Epithelial cell of umbilical artery (primary cell): Measurements from ENCODE around the gene ZFP69B. TPM values are rescaled to one million over a fixed set of nuclear protein-coding genes. Genes with fewer than 3 reads are reported as not detected.

Experiments
- total RNA-seq: library from RNA; depleted of rRNA; stranded (reverse); fragments of >200 nt; gene quantifications from 2 replicates; pipeline ENCODE4 v1.2.3, GENCODE V29; 2014

ZFP69B gene
- total RNA-seq: 3.2 and 3.6 TPM in 2 replicates

DNA sequence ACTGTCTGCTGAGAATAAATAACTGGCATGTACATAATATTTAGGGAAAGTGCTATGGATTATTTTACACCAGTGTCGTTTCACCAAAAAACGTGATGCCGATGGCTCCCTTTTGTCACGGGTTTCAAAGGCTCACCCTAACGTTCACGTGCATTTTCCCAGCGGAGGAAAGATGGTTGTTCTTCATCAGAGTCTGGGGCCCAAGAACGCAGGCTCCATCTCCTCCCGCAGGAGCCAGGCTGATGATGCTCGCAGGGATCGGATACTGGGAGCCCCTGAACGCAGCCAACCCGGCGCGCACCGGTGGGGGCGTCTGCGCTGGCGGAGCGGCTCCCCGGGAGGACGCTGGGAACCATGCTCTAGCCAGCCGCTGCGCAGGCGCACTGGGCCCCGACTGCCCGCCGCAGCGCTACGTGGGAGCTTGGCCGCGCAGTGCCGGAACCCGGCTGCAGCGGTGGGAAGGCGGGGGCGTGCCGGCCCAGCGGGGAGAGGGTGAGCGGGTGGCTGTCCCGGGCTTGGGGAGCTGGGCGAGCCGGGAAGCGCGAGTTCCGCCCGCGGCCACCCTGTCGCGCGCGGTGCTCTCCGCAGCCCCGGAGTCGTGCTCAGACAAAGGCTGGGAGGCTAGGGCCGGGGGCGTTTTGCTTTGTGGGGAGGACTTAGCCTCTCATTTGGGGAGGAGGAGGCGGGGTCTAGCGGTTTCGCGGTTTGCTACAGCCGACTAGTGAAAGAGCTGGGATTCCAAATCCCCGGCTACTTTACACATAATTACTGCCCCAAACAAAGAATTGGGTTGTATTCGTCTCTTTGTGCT lies at the start of gene ZFP69B:
Gene ZFP69B (plus strand): TSS at position 793 of the 811 bp plus-strand sequence. CDS start 486 bp downstream, outside the sequence.

DNA sequence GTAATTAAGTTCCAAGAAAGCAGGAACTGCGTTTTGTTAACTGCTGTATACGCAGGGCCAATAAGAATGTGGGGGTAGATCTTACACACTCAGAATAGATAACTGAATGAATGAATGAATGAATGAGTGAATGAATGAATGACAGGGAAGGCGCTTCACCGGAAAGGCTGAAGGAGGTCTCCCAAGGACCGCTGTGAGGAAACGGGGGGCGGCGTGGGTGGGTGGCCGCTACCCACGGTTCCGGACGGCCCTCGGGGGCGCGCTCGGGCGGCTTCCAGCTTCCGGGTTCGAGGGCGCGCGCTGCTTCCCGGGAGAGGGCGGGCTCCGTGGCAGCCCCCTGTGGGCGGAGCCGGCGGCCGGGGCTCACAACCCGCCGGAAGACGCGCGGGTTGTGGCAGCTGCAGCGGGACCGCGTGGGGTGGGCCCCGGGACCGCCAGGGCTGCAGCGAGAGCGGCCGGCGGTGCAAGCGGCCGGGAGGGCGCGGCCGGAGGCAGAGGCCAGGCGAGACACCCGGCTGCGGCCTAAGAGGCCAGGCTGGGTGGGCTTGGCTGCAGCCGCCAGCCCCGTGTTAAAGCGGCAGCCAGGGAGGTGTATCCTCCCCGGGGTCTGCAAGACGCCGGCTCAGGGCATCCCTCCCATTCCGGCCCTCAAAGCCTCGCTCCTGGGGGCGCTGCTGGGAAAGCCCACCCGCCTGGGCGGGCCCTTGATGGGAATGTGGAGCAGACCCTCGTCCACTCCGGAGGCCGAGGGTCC lies 26.8 kb downstream of the ZFP69B start, which contains the start of gene ZFP69:
Gene ZFP69 (plus strand): TSS at position 367 of the 754 bp plus-strand sequence. CDS start 2,072 bp downstream, outside the sequence.

DNA sequence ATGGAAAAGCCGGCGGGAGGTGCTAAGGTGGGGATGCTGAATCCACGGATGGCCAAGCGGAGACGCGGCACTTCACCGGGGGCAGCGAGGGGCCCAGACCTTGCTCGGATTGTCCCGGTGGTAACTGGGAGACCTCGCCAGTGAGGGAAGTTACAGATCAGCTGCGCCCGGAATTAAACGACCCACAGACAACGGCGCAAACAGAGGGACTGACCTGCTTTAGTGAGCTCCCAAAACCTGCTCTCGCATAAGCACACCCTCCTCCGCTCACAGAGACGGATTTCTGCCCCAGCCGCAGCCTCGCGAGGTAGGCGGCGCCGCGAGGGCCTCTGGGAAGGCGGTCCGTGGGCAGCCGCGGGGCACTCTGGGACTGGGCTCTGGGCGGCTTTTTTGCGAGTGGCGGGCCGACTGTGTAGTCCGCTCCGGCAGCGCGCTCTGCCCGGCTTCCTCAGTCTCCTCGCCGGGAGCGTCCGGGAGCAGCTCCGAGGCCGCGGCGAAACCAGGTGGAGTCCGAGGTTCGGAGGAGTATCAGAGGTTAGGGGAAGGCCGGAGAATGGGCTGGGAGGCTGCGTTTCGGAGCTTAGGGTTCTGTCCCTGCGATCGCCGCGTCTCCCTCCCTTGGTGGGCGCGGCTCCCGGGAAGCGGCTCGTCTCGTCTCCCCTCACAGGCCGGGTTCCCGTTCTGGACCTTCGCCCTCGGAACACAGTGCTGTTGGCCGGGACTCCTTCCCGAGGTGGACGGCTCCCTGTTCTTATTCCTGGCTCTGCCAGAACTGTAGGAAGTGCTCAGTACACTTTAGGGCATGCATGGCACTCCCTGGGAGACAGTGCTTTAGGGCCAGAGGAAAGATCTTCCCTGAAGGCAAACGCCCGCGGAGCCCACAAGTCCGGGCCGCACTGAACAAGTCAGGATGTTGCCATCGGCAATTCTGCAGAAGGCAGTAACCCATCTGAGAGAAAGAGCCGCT lies 58.4 kb downstream of the ZFP69B start, which contains the start of gene EXO5:
Gene EXO5 (plus strand): TSS at position 393 of the 967 bp plus-strand sequence. CDS start 5,778 bp downstream, outside the sequence.

Other genes with a start within 250 kb of the ZFP69B start
- gene TMCO2, start 202.5 kb upstream of the ZFP69B start, total RNA-seq: not detected in 2 replicates
- gene ZMPSTE24, start 192.2 kb upstream of the ZFP69B start, total RNA-seq: 74.1 and 85.6 TPM in 2 replicates
- under 0.01 and 0.61 TPM in 2 replicates for gene COL9A2, start 133.2 kb upstream of the ZFP69B start, total RNA-seq
- gene SMAP2, start 76.7 kb upstream of the ZFP69B start, total RNA-seq: 5.2 and 7.1 TPM in 2 replicates
- gene ZFP69, start 26.8 kb downstream of the ZFP69B start, total RNA-seq: 3.2 and 4.6 TPM in 2 replicates
- 8.4 and 13.8 TPM in 2 replicates for gene EXO5, start 58.3 kb downstream of the ZFP69B start, total RNA-seq
- 4.2 and 6.7 TPM in 2 replicates for gene ZNF684, start 81.2 kb downstream of the ZFP69B start, total RNA-seq
- gene RIMS3, start 215.2 kb downstream of the ZFP69B start, total RNA-seq: 0.15 and 0.32 TPM in 2 replicates
- gene NFYC, start 241.2 kb downstream of the ZFP69B start, total RNA-seq: 14.0 and 19.6 TPM in 2 replicates